Activated naive CD4-positive, alpha-beta T cell treated with anti-CD3 and anti-CD28 coated beads for 36 hours (primary cell): ENCODE data around the gene YIPF5. TPM values are rescaled to one million over a fixed set of nuclear protein-coding genes. Genes with fewer than 3 reads are reported as not detected.

Source experiments
- CTCF ChIA-PET: fragments of 350-600 bp; sonication (Branson Sonifier 250); formaldehyde crosslinking; loops from one replicate; lab custom pipeline; 2021; ENCODE audit warnings: antibody characterized with exemption; lab: Charles Lee
- DNase-seq: peaks from one replicate; pipeline ENCODE4 v3.0.0-alpha.2; 2020
- H3K27ac Mint-ChIP-seq: one replicate; pipeline ENCODE4 v1.8.0; 2021; ENCODE audit warnings: mild to moderate bottlenecking, mixed read lengths
- H3K27me3 Mint-ChIP-seq: one replicate; pipeline ENCODE4 v1.8.0; 2021; ENCODE audit warnings: low read depth, mixed read lengths
- H3K36me3 Mint-ChIP-seq: one replicate; pipeline ENCODE4 v1.8.0; 2021; ENCODE audit warnings: low read depth, mixed read lengths
- H3K4me1 Mint-ChIP-seq: one replicate; pipeline ENCODE4 v1.8.0; 2021; ENCODE audit warnings: low read depth, mixed read lengths
- H3K4me3 Mint-ChIP-seq: one replicate; pipeline ENCODE4 v1.8.0; 2021; ENCODE audit warnings: mild to moderate bottlenecking, moderate library complexity, mixed read lengths
- H3K9me3 Mint-ChIP-seq: one replicate; pipeline ENCODE4 v1.8.0; 2021; ENCODE audit warnings: mixed read lengths
- intact Hi-C: fragments of 100-400 bp; cut with micrococcal nuclease; formaldehyde crosslinking; loops from one replicate; pipeline ENCODE4 v1.15.1; 2023
- total RNA-seq, 2 experiments: library from RNA; stranded (reverse); gene quantifications; one replicate each; pipeline ENCODE4 v1.2.3, GENCODE V29; 2021

Gene YIPF5
- total RNA-seq, 2 experiments from 2014 or later, result 31.2 to 33.3 TPM

DNA sequence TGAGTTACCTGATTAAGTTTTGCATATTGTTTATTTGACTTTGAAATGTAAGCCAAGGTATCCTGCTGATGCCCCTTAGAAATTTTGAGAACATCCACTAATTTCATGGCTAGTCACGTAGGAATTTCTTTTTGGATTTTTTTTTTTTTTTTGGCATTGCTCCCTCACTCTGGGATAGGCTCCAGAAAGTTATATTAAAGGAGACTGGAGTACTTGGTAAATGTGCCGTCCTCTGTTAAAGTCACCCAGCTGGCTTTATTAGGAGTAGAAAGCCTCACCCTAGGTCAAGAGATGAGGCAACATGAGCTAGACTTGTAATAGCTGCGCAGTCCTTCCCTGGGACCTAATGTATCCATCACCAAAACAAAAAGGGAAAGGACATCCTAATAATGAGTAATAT is 3.3 kb upstream of the YIPF5 start:
- Mint-ChIP-seq H3K9me3 (no peaks in the 10 kb centered on the region), H3K4me1 (peaks cover 17% of the 10 kb centered on the region), H3K36me3 (peaks cover 3% of the 10 kb centered on the region), H3K27me3 (no peaks in the 10 kb centered on the region), H3K27ac (no peak overlapping the region), H3K4me3 (no peak overlapping the region)
- no peak for DNase-seq
- CTCF ChIA-PET, result interaction anchor here (0.7 kb wide), 1 partner anchor 15 kb away, joined by 4 read pairs; no protein-coding TSS in a partner anchor
- intact Hi-C loops, result no loop called here

DNA sequence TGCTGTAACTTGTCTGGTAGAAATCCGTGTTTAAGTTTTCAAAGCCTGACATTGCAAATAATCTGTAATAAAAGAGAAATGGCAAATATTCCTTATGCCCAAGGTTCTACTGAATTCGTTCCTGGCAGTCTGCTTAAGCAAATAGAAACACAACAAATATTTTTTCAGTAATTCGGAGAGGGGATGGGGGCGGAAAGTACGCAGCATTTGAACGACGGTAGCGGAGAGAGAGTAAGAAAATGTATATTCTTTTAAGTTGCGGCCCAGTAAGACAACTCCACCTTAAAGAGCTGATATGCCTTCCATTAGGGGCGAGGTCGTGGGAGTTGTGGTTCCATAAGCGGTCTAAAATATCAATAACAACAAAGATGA is 569 bp downstream of the YIPF5 start:
- Mint-ChIP-seq H3K4me1 (peaks cover 39% of the 10 kb centered on the region), H3K36me3 (peaks cover 8% of the 10 kb centered on the region), H3K27me3 (no peaks in the 10 kb centered on the region), H3K9me3 (no peaks in the 10 kb centered on the region), H3K4me3 (peak overlapping the region; percentile 91), H3K27ac (peak overlapping the region; percentile 60)
- DNase-seq, result peak; percentile 12
- intact Hi-C loops, result loop anchor here (1.0 to 2.0 kb wide), 4 partner anchors 22 to 1399 kb away; partner anchors contain the start of gene ARHGAP26
- CTCF ChIA-PET, result interaction anchor here (1.1 to 4.8 kb wide), 3 partner anchors 16 to 28 kb away, joined by 4 to 40 read pairs (median 8); no protein-coding TSS in a partner anchor

DNA sequence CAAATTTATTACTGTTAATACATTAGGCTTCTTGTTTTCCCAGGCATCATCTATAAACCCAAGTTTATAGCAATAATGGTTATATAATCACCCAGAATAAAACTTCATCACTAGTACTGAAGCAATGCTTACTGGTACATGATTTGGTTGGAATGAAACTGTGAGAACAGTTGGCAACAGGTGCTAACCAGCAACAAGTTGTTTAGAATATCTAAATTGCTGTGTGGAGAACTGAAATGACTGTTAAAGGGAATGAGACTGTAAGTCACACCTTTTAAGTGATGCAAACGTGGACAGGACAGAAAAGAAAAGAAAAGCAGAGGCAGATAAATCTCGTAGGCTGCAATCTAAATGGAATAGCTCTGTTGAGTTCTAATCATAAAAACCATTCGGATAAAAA is 2.5 kb downstream of the YIPF5 start:
- intact Hi-C loops, result no loop called here
- Mint-ChIP-seq H3K4me1 (peaks cover 39% of the 10 kb centered on the region), H3K36me3 (peaks cover 14% of the 10 kb centered on the region), H3K4me3 (no peak overlapping the region), H3K27ac (no peak overlapping the region), H3K27me3 (no peaks in the 10 kb centered on the region), H3K9me3 (no peaks in the 10 kb centered on the region)
- DNase-seq, result no peak
- CTCF ChIA-PET, result no interaction called here

DNA sequence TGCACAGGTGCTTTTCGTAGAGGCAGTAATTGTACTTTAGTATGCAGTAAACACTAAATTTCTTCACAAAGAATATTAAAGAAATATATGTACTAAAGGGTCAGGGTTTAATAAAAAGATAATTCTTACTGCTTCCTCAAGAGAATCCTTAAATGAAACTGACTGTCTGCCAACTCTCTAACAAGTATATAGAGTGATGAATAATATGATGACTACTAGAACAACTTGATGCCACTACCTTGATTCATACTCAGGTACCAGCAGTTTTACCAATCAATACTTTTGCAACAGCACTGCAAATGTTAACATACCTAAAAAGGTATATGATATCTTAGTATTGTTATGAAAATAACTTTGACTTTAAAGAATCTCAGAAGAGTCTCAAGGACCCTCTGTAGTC is 3.8 kb downstream of the YIPF5 start:
- H3K4me3 Mint-ChIP-seq, result no peak overlapping the region
- DNase-seq, result no peak
- H3K27me3 Mint-ChIP-seq, result no peaks in the 10 kb centered on the region
- peaks cover 38% of the 10 kb centered on the region for H3K4me1 Mint-ChIP-seq
- H3K27ac Mint-ChIP-seq, result no peak overlapping the region
- intact Hi-C loops, result no loop called here
- H3K36me3 Mint-ChIP-seq, result peaks cover 22% of the 10 kb centered on the region
- CTCF ChIA-PET, result no interaction called here
- H3K9me3 Mint-ChIP-seq, result no peaks in the 10 kb centered on the region

DNA sequence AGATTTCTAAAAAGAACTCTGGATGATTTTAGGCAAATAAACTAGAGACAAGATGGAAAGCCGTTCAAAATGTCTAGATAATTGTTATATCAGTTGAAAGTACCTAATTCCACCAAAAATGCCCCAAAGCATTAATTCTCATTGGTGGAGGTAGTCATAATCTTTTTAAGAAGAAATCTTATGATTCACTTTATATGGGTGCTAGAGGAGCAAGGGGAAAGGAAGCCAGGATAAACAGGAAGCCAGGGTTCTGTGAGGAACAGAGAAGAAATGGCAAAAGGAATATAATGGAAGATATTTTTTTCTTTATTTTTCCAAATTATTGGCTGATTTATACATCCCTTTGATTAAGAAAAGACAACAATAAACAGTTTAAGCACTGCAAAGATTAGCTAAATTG is 7.8 kb downstream of the YIPF5 start:
- Mint-ChIP-seq H3K9me3 (no peaks in the 10 kb centered on the region), H3K4me1 (peaks cover 12% of the 10 kb centered on the region), H3K27me3 (no peaks in the 10 kb centered on the region), H3K27ac (no peak overlapping the region), H3K4me3 (no peak overlapping the region), H3K36me3 (peaks cover 25% of the 10 kb centered on the region)
- intact Hi-C loops, result no loop called here
- CTCF ChIA-PET, result interaction anchor here (1.7 kb wide), 1 partner anchor 23 kb away, joined by 9 read pairs; no protein-coding TSS in a partner anchor
- no peak for DNase-seq

DNA sequence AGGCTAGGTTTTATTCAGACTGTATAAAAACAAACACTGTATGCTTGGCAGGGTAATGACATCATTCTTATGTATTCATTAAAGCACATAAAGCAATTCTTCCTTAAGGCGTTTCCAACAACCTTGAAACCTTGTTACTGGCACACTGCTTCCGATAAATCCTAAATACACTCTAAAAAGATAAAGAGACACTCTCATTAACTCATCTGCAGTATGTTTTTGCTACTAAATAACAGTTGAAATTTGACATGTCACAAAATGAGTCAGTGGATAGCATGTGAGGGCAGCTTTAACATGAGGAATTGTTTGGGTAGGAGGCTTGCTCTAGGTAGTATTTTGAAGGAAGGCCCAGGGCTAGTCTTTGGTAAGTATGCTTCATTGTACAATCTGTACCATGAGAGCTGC is 13.7 kb downstream of the YIPF5 start:
- Mint-ChIP-seq H3K9me3 (no peaks in the 10 kb centered on the region), H3K27me3 (no peaks in the 10 kb centered on the region), H3K4me1 (peaks cover 2% of the 10 kb centered on the region), H3K36me3 (peaks cover 12% of the 10 kb centered on the region), H3K4me3 (no peak overlapping the region), H3K27ac (no peak overlapping the region)
- no peak for DNase-seq
- CTCF ChIA-PET, result no interaction called here
- intact Hi-C loops, result no loop called here

DNA sequence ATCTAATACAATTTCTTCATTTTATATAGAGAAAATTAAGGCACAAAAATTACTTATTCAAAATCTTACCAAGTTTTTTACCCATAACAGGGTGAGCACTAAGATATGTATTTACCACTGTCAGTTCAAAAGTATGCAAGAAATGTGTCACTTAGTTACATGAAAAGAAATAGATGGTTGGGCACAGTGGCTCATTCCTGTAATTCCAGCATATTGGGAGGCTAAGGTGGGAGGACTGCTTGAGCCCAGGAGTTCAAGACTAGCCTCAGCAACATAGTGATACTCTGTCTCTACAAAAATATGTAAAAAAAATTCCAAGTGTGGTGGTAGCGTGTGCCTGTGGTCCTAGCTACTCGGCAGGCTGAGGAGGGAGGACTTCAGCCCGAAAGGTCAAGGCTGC is 19.4 kb downstream of the YIPF5 start:
- Mint-ChIP-seq H3K27ac (no peak overlapping the region), H3K27me3 (no peaks in the 10 kb centered on the region), H3K4me1 (no peaks in the 10 kb centered on the region), H3K9me3 (no peaks in the 10 kb centered on the region), H3K36me3 (no peaks in the 10 kb centered on the region), H3K4me3 (no peak overlapping the region)
- intact Hi-C loops, result no loop called here
- CTCF ChIA-PET, result no interaction called here
- no peak for DNase-seq

DNA sequence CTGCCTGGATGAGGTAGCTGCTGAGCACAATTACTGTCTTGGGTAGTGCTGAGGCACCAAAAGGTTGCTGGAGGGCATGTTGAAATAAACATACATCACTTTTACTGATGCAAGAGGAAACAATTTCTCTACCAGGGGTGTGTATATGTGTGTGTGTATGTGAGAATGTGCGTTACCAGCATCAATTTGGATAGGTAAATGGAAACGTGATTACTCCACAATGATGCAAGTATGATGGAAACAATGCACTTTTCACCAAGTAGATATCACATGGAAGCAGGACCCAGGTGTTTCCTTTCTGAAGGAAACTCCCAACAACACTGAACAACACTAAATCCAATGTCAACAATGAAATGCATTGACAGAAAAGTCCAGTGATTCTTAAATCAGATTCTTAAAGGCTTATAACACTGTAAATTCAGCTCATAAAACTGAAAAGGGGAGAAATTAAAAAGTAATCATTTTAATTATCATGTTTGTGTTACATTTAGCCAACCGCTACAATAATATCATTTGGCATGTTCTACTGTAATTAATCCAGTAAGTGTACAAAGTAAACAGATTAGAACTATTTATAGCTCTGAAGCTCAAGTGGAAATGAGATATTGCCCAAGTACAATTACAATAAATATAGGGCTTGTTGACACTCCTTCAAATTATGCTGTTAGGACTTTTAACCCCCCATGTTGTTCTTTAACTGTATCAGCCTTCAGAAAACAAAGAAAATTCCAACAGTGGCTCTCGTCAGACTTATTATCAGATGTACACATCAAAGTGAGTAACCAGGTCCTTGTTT is 25.3 kb downstream of the YIPF5 start:
- intact Hi-C loops, result loop anchor here (5.0 kb wide), 2 partner anchors 1128 to 1223 kb away; no protein-coding TSS in a partner anchor
- H3K4me3 Mint-ChIP-seq, result no peak overlapping the region
- no peaks in the 10 kb centered on the region for H3K9me3 Mint-ChIP-seq
- no peak overlapping the region for H3K27ac Mint-ChIP-seq
- peaks cover 2% of the 10 kb centered on the region for H3K4me1 Mint-ChIP-seq
- H3K27me3 Mint-ChIP-seq, result no peaks in the 10 kb centered on the region
- CTCF ChIA-PET, result no interaction called here
- DNase-seq, result no peak
- H3K36me3 Mint-ChIP-seq, result no peaks in the 10 kb centered on the region

DNA sequence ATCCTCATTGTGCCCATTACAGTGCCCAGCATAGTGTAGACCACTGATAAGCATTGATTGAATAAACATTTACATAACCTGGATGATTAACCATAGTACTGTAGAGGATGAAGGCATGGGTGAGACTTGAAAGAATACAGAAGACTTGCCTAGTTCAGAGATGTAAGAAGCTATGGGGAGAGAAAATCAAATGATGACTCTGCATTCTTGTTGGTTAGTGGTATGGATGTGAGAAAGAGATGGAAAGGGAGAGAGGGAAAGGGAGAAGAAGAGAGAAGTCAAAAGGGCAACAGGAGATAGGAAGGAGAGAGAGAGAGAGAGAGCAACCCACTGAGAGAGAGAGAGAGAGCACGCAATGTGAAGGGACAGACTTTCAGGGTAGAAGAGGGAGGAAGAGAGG is 26.8 kb downstream of the YIPF5 start:
- no peaks in the 10 kb centered on the region for H3K36me3 Mint-ChIP-seq
- no peak overlapping the region for H3K4me3 Mint-ChIP-seq
- intact Hi-C loops, result loop anchor here (2.0 to 5.0 kb wide), 3 partner anchors 49 to 1221 kb away; no protein-coding TSS in a partner anchor
- H3K27ac Mint-ChIP-seq, result no peak overlapping the region
- no peak for DNase-seq
- no peaks in the 10 kb centered on the region for H3K9me3 Mint-ChIP-seq
- peaks cover 2% of the 10 kb centered on the region for H3K4me1 Mint-ChIP-seq
- no peaks in the 10 kb centered on the region for H3K27me3 Mint-ChIP-seq
- CTCF ChIA-PET, result interaction anchor here (1.1 to 1.5 kb wide), 2 partner anchors 13 to 47 kb away, joined by 4 to 9 read pairs; no protein-coding TSS in a partner anchor

DNA sequence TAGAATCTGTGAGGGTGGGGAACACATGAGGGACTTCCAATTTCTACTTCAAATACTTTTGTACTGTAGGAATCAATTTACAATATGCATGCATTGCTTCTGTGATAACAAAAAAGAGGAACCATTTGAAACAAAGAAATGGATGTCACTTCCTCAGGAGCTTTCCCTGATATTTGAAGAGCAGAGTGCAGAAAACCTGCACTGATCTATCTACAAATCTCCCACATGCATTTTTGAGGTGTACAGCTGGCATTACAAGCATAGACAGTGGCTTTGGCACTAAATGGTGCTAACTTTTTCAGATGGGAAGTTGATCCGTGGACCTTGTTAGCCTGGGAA is 27.7 kb downstream of the YIPF5 start:
- intact Hi-C loops, result loop anchor here (2.0 to 5.0 kb wide), 3 partner anchors 50 to 1220 kb away; no protein-coding TSS in a partner anchor
- Mint-ChIP-seq H3K4me1 (peaks cover 2% of the 10 kb centered on the region), H3K4me3 (no peak overlapping the region), H3K9me3 (no peaks in the 10 kb centered on the region), H3K27ac (no peak overlapping the region), H3K27me3 (no peaks in the 10 kb centered on the region), H3K36me3 (no peaks in the 10 kb centered on the region)
- CTCF ChIA-PET, result interaction anchor here (0.7 to 1.5 kb wide), 7 partner anchors 12 to 984 kb away, joined by 3 to 9 read pairs (median 4); no protein-coding TSS in a partner anchor
- no peak for DNase-seq

DNA sequence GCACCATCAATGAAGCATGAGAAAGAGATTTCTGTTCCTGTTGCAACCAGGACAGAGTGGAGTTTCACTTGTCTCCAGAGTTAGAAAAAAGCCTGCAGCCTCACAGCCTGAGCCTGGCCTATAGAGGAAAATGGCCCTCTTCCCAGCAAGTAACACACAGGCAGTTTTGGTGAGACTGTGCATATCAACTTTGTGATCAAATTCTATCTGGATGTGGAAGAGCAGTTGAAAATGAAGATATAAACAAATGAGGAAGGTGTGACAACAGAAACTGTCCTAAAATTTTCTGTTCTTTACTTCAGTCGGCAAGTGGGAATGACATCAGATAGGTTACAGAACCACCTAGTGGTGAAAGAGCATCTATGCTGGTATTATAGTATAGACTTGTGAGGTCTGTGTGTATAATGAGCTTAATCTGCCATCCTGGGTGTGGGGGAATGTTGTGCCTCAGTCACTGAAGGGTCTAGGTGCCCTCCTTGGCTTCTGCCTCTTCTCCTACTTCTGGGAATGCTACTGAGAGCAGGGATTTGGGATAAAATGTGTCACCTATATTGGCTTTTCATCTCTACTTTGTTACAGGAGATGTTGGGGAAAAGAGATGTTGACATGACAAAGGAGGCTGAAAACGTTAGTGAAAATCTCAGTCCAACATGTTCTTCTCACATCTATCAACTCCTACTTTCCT is 28.2 kb downstream of the YIPF5 start:
- no peak for DNase-seq
- Mint-ChIP-seq H3K9me3 (no peaks in the 10 kb centered on the region), H3K27me3 (no peaks in the 10 kb centered on the region), H3K4me1 (peaks cover 2% of the 10 kb centered on the region), H3K36me3 (no peaks in the 10 kb centered on the region), H3K4me3 (no peak overlapping the region), H3K27ac (no peak overlapping the region)
- intact Hi-C loops, result loop anchor here (2.0 to 5.0 kb wide), 3 partner anchors 51 to 1220 kb away; no protein-coding TSS in a partner anchor
- CTCF ChIA-PET, result interaction anchor here (0.7 to 1.5 kb wide), 7 partner anchors 12 to 984 kb away, joined by 3 to 9 read pairs (median 4); no protein-coding TSS in a partner anchor

DNA sequence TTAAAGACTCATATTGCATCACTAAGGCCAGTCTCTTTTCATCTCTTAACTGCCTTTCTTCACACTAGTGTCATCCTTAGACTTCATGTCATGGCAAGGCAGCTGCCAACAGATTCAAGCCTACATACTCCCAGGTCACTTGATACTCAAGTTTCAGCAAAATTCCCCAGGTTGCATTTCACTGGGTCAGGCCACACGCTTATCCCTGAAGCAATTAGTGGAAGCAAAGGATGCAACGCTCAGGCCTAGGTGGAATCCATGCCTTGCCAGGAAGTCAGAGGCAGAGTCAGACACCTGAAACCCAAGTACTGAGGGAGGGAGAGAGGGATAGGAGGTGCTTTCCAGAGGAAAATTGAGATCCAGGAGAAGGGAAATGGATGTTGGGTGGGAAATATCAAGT is 28.9 kb downstream of the YIPF5 start:
- Mint-ChIP-seq H3K9me3 (no peaks in the 10 kb centered on the region), H3K27ac (no peak overlapping the region), H3K27me3 (no peaks in the 10 kb centered on the region), H3K36me3 (no peaks in the 10 kb centered on the region), H3K4me3 (no peak overlapping the region), H3K4me1 (peaks cover 2% of the 10 kb centered on the region)
- intact Hi-C loops, result loop anchor here (5.0 kb wide), 2 partner anchors 1124 to 1219 kb away; no protein-coding TSS in a partner anchor
- no peak for DNase-seq
- CTCF ChIA-PET, result interaction anchor here (1.4 to 1.5 kb wide), 3 partner anchors 17 to 46 kb away, joined by 3 to 5 read pairs (median 4); no protein-coding TSS in a partner anchor
